Medulla oblongata (tissue), 1 donor: ENCODE data around the gene LCN2.

Source experiments
- DNase-seq: peaks from one replicate; pipeline ENCODE4 v3.0.0-alpha.2; 2015; ENCODE audit errors: extremely low spot score

The LCN2 gene

DNA sequence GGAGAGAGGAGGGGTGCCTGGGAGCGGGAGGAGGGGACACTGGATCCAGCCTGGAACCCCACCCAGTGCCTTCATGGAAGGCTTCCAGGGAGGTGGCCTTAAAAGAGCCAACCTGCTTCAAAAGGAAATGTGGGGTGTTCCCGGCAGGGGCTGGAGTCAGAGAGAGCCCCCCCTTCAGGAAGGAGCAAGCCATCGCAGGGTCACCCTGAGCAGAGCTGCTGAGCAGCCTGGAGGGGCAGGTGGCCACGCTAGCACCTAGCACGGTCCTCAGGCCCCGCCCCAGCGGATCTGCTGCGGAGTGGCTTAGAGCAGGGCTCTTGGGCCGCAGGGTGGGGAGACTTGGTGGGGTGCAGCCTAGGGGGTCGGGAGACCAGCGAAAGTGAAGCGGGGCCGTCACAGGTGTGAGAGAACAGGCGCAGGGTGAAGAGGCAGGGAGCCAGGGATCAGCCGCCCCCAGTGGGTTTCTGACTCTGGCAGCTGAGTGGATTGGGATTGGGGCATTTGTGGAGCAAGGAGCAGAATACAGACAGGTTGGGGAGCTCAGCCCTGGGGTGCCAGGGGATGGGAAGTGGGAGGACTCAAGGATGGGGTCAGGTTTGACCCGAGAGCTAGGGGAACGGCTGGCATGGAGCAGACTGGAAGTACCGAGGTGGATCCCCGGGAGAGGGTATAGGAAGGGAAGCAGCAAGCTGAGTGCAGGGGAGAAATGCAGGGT, 1.5 kb downstream of the LCN2 start:
- DNase-seq = no peak

DNA sequence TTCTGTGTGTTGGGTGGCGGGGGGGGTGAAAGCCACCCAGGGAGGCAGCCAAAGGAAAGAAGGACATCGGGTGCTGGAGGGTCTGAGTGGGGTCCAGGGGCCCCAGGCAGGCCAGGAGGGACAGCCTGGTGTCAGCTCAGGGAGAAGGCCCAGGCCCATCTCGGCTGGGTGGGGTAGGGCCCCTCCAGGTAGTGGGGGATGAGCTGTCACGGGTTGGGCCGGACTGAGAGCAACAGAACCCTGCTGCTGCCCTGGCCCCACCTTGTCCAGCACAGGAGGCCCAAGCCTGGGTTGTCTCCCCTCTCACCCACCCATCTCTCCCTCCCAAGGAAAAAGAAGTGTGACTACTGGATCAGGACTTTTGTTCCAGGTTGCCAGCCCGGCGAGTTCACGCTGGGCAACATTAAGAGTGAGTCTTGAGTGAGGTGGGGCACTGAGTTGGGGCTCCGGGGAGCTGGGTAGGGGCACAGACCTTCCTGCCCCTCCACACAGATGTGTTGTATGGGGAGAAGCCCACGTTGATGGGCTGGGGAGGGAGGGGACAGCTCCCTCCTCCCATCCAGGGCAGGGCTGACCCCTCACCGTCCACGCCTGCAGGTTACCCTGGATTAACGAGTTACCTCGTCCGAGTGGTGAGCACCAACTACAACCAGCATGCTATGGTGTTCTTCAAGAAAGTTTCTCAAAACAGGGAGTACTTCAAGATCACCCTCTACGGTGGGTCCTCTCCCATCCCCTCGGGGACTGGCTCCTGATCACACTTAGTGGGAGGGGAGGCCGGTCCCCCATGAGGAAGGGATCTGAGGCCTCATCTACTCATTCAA, 2.3 kb downstream of the LCN2 start:
- DNase-seq = no peak

DNA sequence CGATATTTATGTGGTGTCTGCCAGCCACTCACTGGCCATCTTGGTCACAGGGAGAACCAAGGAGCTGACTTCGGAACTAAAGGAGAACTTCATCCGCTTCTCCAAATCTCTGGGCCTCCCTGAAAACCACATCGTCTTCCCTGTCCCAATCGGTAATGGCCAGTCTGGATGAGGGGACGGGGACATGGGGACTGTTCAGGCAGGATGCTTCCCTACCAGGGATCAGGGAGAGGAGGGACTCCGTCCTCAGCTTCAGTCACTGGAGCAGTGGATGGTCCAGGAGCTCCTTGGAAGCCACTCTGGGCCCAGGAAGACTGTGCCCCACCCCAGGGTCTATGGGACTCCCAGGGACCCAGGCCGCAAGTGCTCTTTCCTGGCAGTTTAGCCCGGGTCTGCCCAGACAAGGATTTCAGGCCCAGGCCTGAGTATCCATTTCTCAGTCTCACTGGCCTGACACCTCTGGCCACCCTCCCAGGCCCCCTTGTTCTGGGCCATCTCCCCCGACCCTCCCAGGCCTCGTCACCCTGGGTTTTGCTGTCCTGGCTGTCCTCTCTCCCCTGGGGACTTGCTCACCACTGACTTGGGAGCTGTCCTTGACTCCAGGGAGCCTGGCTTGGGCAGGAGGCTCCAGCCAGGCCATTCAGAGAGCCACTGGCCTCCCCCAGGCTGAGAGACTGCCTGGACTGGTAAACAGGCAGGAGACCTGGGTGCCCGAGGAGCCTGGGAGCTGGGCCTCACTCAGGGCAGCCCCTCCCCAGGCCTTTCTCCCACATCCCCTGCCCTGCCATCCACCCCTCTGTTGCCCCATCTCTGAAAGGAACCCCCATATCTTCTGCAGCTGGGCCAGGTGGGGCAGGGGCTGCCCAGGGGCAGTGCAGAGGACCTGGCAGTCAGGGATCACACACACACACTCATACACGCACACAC, 3.1 kb downstream of the LCN2 start:
- DNase-seq = no peak

- DNase-seq = no peak
Observed at GRCh38 chr9:128153060-128153946, 4.0 kb downstream of the LCN2 start.

DNA sequence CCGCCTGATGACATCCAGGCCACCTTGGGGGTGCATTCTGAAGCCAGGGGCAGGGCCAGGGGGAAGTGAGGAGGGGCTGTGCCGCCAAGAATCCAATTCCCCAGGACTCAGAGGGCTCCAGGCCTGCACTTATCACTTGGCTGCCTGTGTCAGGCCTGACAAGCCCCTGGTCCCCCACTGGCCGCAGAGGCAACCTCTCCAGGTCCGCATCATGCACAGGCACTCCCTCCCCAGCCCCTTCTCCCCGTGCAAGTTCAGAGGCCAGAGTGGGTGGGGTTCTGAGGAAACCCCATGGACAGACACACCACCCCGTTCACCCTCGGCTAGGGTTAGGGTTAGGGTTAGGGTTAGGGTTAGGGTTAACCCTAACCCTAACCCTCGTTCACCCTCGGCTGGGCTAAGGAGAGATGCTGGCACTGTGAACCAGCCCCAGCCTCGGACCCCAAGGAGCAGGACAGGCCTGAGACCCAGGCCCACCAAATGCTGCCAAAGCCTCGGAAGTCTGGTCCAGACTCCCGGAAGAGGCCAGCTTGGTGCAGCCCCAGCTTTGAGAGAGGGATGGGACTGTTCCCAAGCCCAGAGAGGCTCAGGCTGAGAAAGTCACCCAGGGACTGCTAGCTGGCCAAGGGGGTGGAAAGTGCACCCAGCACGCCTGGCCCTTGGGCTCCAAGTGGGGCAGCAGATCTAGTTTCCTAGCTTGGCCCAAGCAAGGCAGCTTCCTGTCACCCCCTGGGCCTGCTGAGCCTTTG, 4.9 kb downstream of the LCN2 start:
- no peak for DNase-seq

GRCh38 chr9:128155736-128156500, 6.7 kb downstream of the LCN2 start:
- no peak for DNase-seq

DNA sequence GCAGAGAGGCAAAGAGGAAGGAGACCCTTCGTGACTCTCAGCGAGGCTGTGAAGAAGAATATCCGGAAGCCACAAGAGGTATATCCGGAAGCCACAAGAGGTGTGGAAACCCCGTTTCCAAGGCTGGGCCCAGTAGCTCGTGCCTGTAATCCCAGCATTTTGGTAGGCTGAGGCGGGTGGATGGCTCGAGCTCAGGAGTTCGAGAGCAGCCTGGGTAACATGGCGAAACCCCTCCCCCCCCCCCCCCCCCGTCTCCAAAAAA, 10.2 kb downstream of the LCN2 start:
- DNase-seq = peak; percentile 9

DNA sequence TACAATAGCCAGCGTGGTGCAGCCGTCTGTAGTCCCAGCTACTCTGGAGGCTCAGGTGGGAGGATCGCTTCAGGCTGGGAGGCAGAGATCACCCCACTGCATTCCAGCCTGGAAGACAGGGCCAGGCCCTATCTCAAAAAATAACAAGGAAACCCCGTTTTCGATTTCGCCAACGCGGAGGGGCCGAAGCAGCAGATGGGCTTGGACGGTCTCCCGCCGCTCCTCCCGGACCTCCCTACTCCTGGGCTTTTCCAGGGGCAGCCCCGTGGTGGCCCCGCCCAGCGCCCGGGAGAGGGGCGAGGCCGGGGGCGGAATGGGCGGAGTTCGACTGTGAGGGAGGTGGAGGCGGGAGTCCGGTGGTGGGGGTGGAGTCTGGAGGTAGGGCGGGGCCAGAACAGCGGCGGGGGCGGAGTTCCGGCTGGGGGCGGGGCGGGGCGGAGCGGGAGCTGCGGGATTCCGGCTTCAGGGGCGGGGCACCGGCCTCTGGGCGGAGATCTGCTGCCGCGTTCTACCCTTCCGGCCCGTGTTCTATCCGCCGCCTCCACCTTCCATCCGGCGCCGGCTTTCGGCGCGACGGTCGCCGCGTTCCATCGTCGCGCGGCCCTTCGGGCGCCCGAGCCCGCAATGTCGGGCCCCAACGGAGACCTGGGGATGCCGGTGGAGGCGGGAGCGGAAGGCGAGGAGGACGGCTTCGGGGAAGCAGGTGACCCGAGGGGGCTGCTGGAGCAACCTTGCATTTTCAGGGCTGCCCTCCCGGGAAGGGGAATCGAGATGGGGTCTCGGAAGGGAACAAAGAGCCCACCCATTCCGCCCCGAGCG, 10.7 kb downstream of the LCN2 start, which contains the start of gene BBLN:
Gene BBLN, plus strand, starts transcription at position 482 of the 819 bp plus-strand sequence. Its CDS starts 143 bp downstream, at position 625.
- peak; percentile 95 for DNase-seq

- DNase-seq = peak; percentile 7
Observed at GRCh38 chr9:128160603-128160987, 11.3 kb downstream of the LCN2 start.

- DNase-seq = no peak
Observed at GRCh38 chr9:128161215-128161902, 12.1 kb downstream of the LCN2 start.

GRCh38 chr9:128162215-128163026, 13.2 kb downstream of the LCN2 start:
- peak; percentile 36 for DNase-seq

GRCh38 chr9:128163027-128163515, 13.8 kb downstream of the LCN2 start:
- DNase-seq = no peak

DNA sequence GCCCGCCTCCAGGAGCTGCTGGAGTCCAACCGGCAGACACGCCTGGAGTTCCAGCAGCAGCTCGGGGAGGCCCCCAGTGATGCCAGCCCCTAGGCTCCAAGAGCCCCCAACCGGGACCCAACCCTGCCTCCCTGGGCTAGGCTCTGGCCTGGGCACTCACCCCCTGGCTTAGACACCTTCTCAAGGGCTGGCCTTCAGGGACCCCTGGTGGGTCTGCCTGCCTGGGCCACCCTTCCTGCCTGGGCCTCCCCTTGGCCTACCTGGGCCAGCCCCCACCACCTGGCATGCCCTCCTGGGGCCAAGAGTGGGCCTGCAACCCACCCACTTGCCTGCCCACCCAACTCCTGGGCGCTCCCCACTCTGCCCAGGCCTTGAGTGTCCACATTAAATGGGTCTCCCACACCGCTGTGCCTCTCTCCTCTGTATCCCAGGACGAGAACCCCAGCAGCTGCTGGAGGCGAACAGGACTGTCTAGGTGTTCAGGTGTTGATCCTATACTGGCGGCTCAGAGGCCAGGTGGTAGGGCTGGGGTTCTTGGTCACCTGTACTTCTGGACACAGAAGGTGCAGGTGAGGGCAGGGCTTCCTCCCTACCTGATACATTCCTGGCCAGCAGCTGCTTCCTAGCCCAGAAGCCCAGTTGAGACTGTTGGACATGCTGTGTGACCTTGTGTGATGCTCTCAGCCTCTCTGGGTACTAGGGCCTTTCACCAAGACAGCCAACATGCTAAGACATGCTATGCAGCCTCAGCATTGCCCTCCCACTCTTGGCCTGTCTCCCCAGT, 14.5 kb downstream of the LCN2 start:
- DNase-seq = no peak

GRCh38 chr9:128164307-128164885, 15.1 kb downstream of the LCN2 start:
- DNase-seq = no peak

DNA sequence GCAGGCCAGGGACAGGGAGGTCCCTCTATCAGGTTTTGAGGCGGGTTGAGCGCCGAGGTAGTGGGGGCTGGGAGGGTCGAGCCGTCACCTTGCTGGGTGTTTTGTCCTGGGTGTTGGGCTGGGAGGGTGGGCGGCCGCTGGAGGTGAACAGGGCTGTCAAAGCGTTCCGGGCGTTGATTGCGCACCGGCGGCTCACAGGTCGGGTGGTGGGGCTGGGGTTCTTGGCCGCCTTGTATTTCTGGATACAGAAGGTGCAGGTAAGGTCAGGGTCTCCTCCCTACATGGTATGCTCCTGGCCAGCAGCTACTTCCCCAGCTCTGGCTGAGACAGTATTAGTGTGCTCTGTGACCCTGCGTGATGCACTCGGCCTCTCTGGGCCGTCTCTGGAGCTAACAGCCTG, 16.9 kb downstream of the LCN2 start:
- DNase-seq = no peak

GRCh38 chr9:128167209-128167608, 18.0 kb downstream of the LCN2 start:
- DNase-seq = no peak
